Suppressor macrophage (primary cell): ENCODE results near the gene EFNA1.
"Not testable (repeated sequence)": the region's sequence is repeated elsewhere in the genome, so short reads cannot be mapped to it uniquely, and the experiment has no call there.

ENCODE experiments used
- DNase-seq, 4 experiments: peaks; one replicate each; pipeline ENCODE4 v3.0.0-alpha.2; 2020 to 2022

The EFNA1 gene

DNA sequence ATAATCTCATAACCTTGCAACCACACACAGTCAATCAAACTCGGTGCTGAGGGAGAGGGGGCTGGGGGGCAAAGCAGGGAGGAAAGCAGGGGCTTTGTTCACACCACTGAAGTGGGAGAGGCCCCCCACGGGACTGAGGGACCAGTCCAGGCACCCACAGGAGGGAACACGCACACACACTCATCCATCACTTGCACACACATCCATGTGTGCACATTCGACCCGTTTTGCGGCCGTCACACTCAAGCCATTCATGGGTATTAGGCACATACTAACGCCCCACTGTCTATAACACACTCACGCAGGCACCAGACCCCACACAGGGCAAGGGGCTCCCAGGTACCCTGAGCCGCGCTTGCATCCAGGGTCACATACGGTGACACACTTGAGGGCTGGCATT is 35.0 kb upstream of the EFNA1 start:
- DNase-seq, result no peak

DNA sequence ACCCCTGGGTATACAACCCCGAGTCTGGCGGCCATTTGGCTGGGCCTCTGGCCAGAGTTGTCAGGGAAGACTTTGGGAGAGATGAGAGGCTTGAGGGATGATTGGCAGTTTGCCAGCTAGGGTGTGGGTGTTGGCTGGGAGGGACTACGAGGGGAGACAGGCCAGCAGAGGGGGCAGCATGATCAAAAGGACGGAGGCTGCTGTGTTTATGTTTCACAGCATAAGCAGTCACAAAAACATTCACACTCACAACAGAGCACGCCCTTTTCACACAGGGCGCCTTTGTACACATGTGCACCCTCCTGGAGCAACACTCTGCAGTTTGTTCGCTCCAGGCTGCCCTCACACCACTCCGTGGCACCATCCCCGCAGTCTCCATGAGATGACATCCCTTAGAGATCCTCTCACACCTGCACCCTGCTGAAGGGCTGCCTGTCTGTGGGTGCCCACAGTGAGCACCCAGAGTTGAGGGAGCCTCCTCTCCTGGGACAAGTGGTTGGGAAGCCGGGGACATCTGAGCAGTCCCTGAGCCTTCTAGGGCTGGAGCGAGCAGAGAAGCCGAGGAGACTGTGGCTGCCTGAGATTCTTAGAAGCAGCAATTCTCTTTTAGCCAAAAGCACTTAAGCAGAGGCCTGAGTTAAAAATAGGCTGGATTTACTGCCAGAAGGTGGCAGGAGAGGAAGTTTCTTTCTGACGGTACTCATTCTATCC is 33.6 kb upstream of the EFNA1 start:
- peak in 3 of 4 experiments; percentile 50 to 54 (median 52) for DNase-seq

DNA sequence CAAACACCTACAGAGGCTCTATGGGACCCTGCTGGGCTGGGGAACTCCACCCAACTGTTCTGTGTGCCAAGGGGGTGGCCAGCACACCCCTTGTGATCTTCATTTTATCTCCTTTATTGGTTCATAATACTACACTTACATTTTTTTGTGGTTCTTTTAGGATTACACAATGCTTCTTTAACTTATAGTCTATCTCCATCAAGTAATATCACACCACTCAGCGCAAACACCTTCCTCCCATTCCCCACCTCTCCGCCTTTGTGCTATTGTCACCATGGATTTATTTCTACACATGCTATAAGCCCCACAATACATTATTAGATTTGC is 33.1 kb upstream of the EFNA1 start:
- no peak for DNase-seq

DNA sequence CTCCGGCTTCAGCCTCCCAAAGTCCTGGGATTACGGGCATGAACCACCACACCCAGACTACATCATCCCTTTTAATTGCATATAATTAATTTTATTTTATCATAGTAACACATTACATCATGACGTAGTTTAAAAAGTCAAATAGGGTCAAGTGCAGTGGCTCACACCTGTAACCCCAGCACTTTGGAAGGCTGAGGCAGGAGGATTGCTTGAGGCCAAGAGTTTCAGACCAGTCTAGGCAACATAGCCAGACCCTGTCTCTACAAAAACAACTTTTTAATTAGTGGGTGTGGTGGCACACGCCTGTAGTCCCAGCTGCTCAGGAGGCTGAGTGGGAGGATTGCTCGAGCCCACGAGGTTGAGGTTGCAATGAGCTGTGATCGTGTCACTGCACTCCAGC is 28.3 kb upstream of the EFNA1 start:
- no peak for DNase-seq

DNA sequence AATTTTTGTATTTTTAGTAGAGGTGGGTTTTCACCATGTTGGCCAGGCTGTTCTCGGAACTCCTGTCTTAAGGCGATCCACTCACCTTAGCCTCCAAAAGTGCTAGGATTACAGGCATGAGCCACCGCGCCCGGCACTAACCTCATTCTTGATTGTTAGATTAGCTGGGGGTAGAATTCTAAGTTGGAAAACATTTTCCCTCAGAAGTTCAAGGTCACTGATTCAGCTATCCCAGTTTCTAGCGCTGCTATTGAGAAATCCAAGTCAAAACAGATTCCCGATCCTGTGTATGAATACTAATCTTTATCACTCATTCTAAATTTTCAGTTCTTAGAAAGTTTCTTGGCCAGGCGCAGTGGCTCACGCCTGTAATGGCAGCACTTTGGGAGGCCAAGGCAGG is 24.4 kb upstream of the EFNA1 start:
- DNase-seq, result no peak

DNA sequence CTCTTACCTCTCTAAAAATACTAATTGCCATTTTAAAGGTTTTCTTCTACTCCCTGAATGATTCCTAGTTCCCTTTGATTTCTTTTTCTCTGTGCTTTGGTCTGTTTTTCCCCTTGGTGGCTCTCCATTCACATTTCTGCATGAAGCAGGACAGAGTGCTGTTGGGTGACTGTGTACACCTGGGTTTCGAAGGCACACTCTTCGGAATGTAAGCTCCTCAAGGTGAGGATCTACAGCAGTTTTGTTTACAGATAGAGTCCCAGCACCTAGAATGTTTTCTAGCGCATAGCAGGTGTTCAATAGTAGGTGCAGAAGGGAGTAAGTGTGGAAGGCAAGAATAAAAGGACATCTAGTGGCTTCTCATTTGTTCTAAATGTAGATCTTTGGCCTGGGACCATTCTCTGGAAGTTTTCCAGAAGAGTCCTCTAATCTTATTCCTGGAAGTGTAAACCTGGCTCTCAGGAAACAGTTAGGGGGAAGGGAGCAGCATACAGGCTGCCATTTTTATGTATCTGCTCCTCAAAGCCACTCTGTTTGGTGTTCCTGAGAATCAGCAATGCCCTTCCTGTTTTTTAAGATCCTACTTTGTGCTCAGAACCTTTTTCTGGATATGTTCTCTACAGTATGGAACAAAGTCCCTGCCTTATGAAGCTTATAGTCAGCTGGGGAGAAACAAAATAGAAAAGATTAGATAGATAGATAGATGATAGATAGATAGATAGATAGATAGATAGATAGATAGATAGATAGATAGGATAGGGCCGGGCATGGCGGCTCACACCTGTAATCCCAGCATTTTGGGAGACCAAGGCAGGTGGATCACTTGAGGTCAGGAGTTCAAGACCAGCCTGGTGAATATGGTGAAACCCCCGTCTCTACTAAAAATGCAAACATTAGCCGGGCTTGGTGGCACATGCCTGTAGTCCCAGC is 22.8 kb upstream of the EFNA1 start:
- DNase-seq, result no peak

DNA sequence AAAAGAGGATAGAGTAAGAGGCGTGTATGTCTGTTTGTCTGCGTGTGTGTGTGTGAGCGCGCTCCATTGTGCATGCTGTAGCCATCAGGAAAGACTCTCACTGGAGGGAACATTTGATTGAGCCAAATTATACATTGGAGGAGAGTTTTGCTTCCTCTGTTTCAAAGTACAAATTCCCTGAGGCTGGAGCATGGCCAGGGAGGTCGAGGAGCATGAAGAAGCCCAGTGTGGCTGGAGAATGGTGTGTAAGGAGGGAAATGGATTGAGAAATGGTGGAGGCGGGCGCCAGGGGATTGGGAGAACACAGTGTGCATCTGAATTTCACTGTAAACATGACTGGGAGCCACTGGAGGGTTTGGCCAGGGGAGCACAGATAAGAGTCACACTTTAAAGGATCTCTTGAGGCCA is 22.1 kb upstream of the EFNA1 start:
- DNase-seq, result peak in 1 of 4 experiments; percentile 36

DNA sequence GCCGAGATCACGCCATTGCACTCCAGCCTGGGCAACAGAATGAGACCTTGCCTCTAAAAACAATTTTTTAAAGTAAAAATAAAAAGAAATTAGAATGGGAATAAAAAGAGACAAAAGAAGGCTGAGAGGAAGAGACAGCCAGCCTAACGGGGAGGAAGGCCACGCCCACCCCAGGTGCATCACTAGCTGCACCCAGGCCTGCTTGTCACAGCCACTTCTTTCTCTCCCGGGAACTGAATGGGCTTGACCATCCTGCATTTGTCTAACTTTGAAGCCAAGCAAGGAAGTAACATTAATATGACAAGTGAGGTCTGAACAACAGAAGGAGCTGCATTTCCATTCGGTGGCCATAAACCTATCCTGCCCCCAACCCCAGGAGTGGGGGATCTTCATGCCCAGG is 20.8 kb upstream of the EFNA1 start:
- DNase-seq, result no peak

DNA sequence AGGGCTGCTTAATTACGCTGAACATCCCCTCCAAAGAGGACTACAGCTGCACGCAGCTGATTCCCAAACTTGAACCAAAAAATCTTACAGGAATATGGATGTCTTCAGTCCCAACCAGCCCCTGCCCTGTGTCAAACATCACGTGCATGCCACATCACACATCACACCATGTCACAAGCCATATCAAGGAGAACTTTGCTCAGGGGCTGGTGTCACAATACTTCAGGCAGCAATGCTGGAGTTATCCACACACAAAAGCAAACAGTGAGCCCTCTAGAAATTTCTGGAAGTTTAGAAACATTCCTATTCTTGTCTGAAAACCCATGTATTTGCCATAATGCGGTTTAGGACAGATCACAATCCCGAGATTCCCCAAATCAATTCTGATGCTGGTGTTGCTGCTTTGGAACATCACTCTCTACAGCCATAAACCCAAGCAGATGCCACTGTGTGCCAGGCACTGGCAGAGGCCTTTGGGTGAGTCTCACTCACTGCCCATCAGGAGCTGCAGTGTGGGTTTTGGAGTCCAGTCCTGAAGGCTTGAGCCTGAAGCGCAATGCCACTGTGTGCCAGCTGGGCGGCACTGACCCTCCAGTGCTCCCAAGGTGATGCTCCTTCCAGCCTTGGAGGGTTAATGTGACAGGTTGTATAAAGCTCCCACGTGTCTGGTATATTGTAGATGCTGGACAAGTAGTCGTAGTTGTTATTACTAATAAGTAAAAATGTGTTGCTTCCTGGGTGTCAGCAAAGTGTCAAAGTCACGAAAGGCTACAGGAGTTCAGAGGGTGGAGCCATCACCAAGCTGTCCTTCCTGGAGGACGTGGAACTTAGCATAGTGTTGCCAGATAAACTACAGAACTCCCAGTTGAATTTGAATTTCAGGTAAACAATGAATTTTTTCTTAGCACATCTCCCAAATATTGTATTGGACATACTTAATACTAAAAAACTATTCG is 20.1 kb upstream of the EFNA1 start:
- DNase-seq, result no peak

DNA sequence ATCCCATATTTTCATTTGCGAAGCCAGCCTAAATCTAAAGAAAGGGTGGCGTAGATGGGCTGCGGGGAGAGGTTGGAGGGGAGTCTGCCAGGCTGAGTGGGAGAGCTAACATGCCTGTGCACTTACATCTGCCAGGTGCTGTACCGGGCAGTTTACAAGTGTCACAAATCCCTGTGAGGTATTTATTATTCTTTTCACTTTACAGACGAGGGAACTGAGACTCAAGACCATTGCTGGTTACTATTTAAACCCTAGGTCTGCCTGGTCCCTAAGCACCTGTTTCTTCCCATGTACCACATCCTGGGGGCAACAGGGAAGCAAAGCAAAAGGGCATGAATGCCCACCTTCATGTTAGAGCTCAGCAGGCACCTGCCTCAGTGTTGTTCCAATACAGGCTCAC is 19.4 kb upstream of the EFNA1 start:
- DNase-seq, result no peak

DNA sequence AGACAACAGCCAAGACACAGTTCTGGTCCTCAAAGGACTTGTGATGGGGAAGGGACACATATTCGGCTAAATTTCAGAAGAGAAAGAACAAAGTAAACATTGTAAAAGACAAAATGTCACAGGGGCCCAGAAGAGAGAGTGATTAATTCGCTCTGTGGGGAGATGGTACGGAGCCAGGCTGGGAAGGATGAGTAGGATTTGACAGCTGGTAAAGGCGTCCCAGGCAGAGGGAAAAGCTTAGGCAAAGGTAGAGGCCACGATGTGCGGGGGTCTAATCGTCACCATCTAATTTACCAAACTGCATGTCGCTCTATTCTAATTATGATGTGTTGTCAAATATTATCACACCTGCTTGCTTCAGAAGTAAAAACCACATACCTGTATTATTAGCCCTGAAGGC is 17.3 kb upstream of the EFNA1 start:
- no peak for DNase-seq

DNA sequence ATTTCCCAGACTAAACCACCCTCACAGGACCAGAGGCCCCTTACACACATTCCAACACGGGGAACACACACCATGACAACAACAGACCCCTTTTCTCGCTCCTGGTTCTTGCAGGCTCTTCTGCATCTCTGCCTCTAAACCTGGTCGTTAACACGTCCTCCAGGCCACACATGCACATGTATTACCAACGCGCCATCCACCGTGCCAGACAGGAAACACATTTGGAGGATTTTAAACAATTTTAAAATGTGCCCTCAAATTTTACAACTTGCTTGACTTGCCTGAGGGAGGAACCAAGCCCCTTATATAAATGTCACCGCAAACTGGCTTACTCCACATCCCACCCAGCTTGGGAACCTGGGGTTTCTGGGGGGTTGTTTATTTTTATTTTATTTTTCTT is 16.9 kb upstream of the EFNA1 start:
- no peak for DNase-seq

DNA sequence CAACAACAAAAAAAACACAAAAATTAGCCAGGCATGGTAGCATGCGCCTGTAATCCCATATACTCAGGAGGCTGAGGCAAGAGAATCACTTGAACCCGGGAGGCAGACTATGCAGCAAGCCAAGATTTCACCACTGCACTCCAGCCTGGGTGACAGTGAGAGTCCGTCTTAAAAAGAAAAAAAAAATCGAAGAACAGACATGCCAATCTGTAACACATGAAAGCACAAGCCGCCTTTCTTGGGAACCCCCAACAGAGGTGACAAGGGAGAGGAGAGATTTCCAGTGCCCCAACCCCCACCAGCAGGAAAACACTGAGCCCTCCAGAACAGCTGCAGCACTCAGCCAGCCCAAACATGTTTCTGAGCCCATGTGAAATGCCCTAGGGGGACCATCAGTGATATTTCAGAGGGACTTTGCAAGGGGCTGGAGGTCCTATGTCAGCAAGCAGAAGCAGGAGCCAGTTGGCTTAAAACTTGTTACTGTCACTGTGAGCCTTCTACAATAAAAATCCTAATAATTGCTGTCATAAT is 14.2 kb upstream of the EFNA1 start:
- DNase-seq, result no peak

DNA sequence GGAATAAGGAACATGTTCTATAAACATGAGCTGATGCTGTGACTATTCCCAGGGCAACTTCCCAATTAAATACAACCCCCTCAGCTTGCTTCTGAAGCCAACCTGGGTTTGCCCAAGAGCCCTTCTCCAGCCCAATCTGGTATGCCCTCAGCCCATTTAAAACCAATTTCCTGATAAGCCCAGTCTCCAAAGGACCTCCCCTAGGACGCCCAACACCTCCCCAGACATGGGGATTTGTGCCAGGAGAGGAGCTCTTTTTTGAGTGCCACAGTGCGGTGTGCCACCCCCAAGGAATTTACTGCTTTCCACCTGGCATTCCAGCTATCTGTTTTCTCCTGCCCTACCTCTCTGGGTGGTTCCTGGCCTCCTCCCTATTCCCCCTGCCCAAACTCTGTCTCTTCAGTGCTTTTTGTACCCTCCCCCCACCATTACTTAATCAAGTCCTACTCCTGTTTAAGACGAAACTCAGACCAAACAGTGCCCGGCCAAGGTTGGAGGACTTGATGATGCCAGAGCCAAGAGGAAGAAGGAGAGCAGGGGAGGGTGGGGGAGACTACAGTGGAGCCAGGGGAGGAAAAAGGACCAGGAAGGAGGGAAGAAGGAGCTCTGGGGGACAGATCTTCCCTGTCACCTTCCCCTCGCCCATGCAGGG is 11.4 kb upstream of the EFNA1 start:
- DNase-seq, result no peak

DNA sequence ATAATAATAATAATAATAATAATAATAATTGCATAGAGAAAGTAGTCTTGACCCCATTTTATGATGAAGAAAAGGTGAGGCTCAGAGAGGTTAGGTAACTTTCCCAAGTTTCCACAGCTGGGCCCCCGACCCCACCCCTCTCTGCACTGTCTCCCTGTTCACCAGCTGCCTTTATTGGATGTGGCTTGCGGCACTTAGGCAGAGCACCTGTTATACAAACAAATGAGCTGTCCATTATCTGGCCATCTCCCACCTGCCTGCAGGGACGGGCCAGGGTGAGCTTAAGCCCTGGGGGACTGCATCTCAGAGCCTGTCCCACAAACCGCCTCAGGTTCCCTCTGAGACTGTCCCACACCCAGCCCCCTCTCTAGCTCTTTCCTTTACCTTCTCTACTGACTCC is 10.1 kb upstream of the EFNA1 start:
- DNase-seq, result no peak

DNA sequence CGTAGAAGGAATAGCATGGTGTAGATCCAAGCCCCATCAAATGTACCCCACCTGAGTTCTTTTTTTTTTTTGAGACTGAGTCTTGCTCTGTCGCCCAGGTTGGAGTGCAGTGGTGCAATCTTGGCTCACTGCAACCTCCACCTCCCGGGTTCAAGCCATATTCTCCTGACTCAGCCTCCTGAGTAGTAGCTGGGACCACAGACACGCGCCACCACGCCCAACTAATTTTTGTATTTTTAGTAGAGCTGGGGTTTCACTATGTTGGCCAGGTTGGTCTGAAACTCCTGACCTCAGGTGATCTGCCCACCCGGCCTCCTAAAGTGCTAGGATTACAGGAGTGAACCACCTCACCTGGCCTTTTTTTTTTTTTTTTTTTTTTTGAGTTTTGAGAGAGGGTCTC is 9.6 kb upstream of the EFNA1 start:
- DNase-seq, result not testable (repeated sequence)

DNA sequence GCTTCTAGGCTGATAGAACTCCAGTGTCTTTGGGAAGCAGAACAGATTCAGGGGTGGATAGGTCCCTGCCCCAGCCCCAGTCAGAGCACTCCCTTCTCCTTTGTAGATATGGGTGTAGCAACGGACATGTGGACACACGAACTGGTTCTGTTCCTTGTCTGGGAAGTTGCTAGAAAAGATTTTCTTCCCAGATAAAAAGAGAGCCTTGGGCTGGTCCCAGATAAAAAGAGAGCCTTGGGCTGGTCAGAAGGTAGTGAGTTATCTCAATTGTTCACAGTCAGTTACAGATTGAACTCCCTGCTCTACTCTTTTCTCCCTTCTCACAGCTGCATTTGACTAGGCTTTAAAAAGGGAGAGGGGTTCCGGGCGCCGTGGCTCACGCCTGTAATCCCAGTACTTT is 7.4 kb upstream of the EFNA1 start:
- DNase-seq, result no peak

DNA sequence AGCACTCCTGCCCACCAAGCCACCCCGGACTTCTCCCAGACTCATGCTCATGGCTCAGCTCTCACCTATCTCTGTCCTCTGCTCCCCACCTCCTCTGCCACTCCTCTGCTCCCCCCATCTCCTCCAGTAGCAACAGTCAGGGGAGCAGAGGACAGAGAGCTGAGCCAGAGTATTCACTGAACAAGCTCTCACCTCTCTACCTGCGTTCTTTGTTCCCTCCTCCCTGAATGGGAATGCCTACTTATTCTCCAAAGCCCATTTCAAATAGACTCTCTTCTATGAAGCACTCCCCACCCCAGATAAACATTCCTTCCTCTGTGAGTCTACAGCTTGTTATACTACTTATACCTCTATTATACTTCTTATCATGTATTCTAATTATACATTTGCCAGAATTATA is 6.4 kb upstream of the EFNA1 start:
- DNase-seq, result no peak

DNA sequence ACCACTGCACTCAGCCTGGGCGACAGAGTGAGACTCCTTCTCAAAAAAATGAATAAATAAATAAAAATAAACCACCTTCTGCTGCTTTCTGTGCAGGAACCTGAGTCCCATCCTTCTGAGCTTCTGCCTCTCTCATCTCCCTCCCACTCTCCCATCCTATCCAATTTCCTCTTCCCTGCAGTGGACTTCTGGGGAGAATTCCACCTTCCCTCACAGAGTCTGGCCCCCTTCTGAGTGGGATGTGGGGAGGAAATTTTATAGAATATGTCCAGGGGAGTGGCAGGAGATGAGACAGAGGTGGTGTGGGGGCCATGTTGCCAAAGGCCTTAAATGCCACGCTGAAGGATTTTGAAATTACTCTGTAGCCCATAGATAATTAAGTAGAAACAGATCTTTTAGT is 5.4 kb upstream of the EFNA1 start:
- DNase-seq, result no peak

DNA sequence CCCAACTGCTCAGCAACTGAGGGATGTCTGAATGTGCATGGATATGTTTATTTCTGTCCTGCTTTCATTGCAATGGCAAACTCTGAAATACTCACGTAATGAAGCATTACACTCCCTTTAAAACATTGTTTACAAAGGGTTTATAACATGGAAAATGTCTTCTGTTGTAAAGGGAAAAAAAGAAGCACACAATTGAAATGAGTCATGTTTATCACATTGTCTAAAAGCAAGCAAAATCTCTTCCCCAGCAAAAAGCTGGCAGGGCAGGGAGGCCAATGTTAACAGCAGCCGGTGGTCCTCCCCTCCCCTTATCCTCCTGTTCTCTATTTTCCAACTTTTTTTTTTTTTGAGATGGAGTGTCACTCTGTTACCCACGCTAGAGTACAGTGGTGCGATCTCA is 3.9 kb upstream of the EFNA1 start:
- DNase-seq, result no peak

DNA sequence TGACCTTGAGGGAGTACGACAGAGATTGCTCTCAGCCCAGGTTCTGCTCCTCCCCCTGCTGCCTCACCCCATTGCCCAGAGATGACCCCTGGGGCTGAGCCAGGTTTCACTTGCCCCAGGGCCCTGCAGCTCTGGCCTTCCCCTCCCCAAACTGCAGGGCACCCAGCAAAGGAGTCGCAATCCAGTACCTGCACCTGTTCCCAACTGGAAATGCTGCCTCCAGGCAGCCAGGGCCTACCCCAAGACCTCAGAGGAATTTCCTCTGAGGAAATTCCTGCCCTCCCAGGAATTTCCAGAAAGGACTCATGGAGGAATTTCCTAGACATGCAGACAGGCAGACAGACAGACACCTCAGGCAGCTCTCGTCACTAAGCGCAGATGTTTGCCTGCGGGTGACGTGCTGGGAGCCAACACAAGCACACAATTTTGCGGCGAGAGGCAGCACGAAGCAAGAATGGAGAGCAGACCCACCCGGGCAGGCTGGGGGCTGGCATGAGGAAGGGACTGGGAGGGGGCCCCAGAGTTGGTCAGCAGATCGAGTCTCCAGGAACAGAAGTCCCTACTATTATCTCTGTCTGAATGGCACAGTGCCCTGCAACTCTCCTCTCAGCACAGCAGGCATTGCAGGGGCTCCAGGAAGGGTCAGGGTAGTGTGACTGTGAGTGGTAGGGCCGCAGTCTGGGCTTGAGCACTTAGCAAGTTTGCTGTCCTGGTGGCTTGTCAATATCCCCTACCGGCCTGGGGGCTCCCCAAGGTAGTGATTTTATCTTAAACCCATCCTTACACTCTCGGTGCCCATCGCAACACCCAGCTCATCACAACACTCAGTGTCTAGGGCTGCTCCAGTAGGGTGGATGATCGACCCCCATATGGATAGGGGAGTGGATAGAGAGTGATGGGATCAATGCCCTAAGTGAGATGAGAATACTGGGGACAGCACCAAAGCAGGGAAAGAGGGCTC is 2.9 kb upstream of the EFNA1 start:
- DNase-seq, result no peak
